Measurements from ENCODE around the gene IRGC. TPM values are rescaled to one million over a fixed set of nuclear protein-coding genes. Genes with fewer than 3 reads are reported as not detected.

Gene IRGC
- total RNA-seq, 1 donor from 2014 or later: not detected

DNA sequence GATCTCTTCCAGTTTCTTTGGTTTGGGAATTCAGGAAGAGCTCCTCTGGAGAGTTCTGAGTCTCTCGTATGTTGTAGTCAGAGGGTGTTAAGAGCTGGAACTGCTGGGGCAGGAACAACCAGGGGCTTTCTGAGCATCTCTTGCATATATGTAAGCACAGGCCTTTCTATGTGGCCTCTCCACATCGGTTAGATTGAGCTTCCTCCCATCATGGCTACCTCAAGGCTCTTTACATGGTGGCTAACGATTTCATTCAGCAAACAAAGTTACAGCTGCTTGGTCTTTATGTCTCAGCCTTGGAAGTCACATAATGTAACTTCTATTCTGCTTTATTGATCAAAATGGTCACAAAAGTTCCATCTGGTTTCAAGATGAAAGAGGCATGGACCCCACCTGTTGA, 25.4 kb upstream of the IRGC start:
- FAIRE-seq (no peak), DNase-seq (ENCODE audit: low spot score in 2 of 2) (no peak)

DNA sequence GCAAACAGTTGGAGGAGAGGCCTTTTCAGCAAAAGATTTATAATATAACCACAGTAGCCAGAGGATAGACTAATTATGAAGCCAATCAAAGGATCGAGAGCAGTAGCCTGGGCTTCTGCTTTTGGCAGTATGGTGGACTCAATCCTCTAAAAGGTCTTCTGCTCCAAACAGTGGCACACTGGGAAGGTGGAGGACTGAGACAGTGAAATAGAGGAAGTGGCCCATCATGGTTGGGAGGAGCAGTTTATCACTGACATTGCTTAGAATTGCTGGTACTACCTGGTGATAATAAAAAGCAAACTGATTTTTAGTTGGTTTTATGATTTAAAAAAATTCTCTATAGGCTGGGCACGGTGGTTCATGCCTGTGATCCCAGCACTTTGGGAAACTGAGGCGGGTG, 25.0 kb upstream of the IRGC start:
- DNase-seq (ENCODE audit: low spot score in 2 of 2) (no peak), FAIRE-seq (no peak)

DNA sequence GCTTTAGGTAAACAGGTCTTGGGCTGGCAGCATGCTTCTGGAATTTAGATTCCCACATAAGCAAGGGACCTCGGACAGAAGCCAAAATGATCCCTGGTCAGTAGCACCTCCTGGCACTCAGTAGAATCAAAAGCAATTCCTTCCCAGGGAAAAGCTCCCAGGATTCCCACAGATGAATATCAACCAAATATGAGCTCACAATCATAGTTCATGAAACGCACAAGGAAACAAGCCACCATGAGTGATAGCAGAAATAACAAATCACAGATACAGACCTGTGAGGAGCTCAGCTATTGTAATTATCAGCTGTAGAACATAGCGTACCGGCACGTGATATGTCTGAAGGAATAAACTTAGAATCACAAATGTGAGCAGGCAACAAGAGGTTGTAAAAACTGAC, 24.1 kb upstream of the IRGC start:
- DNase-seq (ENCODE audit: low spot score in 2 of 2) (no peak), FAIRE-seq (no peak)

DNA sequence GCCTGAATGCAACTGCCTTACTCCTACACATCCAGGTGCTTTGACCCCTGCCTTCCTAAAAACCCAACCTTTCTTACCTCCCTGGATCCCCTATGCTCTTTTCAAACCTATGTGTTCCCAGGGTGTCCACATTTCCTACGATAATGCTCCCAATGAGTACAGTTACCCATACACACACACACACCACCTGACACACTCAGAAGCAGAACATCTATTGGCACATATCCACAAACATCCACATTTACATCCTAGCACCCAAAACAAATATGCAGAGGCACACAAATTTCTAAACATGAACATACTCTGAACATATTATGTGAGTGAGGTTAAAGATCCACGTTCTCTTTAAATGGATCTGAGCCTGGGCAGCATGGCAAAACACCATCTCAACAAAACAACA, 23.5 kb upstream of the IRGC start:
- no peak for DNase-seq (ENCODE audit: low spot score in 2 of 2)
- no peak for FAIRE-seq

DNA sequence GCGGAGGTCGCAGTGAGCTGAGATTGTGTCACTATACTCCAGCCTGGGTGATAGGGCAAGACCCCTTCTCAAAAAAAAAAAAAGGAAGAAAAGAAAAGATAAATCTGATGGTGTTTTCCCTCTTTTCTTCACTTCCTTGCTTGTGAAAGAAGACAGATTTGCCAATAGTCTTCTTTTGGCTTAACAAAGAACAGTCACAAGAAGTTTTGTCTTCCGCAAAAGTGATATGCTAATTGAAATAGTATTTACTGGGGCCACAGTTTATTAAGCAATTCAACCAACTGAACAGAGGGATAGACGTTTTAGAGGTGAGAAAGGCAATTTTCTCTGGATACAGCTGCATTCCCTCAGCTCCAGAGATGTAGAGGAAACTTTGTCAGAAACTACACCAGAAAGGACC, 23.0 kb upstream of the IRGC start:
- FAIRE-seq: no peak
- DNase-seq (ENCODE audit: low spot score in 2 of 2): no peak

DNA sequence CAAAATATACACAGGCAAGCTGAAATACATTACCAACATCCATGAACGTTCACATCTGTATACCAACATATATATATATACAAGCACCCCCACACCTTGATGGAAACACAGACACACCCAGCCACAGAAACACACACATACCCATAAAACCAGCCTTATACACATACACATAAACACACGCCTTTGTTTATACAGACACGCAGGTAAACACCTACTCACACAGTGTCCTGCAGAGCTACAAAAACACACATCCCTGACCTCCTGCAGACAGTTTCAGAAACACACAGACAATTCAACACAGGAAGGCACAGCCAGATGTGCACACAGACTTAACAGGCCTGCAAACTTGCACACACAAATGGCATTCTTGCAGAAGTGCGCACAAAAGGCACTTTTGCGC, 21.3 kb upstream of the IRGC start:
- no peak for FAIRE-seq
- DNase-seq (ENCODE audit: low spot score in 2 of 2): no peak

DNA sequence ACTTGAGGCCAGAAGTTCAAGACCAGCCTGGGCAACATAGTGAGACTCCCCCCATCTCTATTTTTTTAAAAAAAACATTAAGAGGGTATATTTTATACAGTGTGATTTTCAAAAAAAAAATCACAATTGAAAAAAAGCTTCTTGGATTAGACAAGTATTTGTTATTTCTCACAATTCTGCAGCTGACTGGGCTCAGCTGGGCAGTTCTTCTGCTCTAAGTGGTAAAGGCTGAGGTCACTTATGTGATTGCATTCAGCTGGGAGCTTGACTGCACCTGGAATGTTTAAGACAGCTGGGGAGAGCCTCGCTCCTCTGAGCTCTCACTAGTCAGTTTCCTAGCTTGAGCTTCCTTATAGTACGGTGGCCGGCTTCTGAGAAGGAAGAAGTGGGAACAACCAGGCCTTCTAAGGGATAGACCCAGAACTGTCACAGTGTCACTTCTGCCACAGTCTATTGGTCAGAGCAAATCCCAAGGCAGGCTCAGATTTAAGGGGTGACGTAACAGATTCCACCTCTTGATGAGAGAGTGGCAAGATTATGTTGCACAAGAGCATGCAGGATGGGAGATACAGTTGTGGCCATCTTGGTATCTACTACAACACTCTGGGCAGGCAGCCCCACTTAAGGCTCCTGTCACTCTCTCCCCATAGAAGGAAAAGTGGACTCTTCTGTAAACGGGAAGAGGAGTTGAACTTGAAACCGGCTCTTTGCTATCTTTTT, 19.7 kb upstream of the IRGC start:
- FAIRE-seq (no peak), DNase-seq (ENCODE audit: low spot score in 2 of 2) (no peak)

DNA sequence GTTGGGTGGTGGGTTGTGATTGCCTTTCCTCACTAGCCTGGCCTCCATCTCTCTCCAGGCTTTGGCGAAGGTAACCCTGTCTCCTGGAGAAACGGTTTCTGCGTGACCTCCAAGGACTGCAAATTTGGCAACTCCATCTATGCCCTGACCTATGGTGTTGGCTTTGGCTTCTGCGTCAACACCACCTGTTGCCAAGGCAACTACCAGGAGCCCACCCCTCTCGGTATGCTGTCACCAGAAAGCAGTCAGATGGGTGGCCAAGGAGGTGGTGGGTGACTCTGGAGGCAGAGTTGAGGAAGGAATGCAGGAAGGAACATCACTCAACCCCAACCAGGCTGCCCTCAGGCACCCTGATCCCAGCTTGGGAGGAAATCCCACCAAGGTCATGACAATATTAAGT, 18.6 kb upstream of the IRGC start:
- DNase-seq (ENCODE audit: low spot score in 2 of 2): no peak
- no peak for FAIRE-seq

DNA sequence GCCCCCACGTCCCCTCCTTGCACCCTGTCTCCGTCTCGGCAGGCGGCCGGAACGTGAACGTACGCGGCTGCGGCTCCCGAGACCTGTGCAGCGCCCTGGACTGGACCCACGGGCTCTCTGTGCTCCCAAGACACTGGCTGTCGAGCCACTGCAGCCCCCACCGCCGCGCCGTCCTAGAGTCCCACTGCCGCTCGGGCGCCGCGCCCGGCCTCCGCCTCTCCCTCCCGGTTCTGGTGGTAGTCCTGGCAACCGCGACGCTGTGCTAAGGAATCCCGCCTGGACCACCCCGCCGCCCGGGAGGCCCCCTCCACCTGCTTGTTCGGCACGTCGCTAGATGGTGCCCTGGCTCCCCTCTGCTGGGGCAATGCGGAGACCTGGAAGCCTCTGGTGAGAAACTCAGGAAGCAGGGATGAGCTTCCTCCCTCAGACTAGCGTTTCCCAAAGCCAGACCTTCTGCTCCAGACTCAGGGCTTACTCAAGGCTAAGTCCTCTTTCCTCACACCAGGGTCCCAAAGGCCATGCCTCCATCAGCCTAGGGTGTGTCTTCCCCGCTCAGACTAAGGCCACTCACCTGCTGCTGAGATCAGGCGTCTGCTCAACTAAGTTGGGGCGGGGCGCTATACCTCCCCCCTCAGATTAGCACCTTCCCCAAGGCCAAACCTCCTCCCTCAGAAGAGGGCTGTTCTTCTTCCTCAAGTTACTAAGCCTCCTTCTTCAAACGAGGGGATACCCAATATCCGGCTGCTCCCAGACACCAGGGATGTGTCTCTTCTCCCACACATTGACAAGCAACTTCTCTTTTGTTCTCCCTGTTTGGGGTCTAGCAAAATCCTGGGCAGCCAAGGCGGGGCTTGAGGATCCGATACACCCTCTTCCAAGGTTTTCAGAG, 16.1 kb upstream of the IRGC start:
- DNase-seq (ENCODE audit: low spot score in 2 of 2) (peak in 1 of 2 donors; percentile 48), FAIRE-seq (no peak)

DNA sequence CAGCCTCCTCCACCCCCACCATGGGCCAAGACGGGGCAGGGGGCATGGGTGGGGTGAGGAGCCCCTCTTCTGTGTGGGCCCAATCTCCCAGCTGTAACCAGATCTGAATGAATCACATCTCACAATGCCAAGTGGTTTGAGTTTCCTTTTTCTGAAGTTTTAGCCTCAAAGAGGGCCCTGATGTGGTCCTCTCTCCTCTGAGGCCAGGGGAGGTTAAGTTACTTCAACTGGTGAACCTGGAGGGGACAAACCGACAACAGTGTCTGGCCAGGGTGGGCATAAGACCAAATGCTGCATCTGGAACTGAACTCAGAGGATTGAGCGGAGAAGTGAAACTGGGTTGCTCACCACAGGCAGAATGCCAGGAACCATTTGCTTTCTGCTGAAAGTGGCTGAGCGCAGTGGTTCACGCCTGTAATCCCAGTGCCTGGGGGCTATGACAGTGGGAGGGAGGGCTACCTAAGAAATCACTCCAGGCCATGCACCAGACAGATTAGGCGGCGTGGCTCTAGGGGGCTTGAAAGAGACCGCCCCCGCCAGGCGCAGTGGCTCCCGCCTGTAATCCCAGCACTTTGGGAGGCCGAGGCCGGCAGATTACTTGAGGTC, 15.4 kb upstream of the IRGC start:
- DNase-seq (ENCODE audit: low spot score in 2 of 2) (peak in 1 of 2 donors; percentile 41), FAIRE-seq (no peak)

DNA sequence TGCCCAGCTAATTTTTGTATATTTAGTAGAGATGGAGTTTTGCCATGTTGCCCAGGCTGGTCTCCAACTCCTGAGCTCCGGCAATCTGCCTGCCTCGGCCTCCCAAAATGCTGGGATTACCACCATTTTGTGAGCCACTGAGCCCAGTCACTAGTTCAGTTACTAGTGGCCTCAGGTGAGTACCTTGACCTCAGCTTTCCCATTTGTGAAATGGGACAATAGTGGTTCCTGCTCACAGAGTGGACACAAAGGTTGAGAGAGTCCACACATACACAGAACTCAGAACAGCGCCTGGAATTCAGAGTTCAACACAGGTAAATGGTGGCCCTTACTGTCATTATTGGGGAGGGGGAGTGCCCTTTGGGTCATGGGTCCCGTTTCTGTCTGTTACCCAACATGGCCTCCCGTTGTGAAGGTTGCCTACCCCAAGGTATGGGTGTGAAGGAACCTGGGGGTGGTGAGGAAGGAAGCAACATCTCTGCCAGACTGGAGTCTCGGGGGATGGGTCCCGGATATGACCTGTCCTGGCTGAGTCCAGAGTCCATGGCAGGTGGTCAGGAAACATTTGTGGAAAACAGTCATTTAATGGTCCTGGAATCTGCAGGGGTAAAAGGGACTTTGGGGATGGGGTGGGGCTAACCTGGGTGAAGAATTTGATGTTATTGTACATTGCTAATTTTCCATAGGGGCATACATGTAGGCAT, 11.7 kb upstream of the IRGC start:
- FAIRE-seq (no peak), DNase-seq (ENCODE audit: low spot score in 2 of 2) (no peak)

DNA sequence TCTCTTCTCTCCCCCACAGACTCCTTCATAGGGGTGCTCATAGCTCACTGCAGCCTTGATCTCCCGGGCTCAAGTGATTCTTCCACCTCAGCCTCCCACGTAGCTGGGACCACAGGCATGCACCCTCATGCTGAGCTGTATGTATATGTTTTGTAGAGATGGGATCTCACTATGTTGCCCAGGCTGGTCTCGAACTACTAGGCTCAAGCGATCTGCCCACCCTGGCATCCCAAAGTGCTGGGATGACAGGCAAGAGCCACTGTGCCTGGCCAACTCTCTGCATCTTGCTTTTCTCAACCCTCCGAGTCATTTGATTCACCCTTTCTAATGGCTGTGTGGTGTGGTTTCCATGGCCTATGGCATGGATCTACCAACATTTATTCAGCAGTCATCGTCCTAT, 10.1 kb upstream of the IRGC start:
- no peak for FAIRE-seq
- DNase-seq (ENCODE audit: low spot score in 2 of 2): no peak

DNA sequence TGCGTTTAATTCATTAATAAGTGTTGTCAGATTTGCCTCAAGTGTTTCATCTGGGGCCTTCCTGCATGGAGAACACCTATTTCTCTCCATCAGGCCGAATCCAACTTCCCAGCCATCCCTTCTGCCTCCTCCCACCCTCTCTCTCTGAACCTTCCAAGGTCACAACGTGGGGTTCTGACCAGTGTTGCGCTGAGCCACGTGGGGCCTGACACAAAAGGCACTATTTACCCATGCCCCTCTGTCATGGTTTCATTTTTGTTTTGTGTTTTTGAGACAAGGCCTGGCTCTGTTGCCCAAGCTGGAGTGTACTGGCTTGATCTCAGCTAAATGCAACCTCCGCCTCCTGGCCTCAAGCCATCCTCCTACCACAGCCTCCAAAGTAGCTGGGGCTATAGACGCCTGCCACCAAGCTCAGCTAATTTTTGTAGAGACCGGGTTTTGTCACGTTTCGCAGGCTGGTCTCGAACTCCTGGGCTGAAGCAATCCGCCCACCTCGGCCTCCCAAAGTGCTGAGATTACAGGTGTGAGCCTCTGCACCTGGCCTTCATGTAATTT, 8.6 kb upstream of the IRGC start:
- DNase-seq (ENCODE audit: low spot score in 2 of 2): no peak
- FAIRE-seq: no peak

DNA sequence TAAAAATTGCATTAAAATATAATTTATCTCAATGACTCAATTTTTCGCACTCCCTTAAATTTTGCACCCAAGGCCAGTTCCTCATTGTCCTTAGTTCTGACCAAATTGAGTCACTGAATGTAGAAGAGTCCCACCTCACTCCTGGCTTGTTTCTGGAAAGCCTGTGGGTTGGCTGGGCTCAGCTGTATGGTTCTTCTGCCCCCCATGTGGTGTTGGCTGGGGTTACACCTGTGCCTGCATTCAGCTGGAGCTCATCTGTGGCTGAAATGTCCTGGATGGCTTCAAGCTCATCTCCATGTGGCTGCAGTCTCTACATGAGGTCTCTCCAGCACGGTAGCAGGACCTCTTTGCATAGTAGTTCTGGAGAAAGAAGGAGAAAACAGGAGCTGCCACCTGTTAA, 7.2 kb upstream of the IRGC start:
- FAIRE-seq: no peak
- DNase-seq (ENCODE audit: low spot score in 2 of 2): no peak

DNA sequence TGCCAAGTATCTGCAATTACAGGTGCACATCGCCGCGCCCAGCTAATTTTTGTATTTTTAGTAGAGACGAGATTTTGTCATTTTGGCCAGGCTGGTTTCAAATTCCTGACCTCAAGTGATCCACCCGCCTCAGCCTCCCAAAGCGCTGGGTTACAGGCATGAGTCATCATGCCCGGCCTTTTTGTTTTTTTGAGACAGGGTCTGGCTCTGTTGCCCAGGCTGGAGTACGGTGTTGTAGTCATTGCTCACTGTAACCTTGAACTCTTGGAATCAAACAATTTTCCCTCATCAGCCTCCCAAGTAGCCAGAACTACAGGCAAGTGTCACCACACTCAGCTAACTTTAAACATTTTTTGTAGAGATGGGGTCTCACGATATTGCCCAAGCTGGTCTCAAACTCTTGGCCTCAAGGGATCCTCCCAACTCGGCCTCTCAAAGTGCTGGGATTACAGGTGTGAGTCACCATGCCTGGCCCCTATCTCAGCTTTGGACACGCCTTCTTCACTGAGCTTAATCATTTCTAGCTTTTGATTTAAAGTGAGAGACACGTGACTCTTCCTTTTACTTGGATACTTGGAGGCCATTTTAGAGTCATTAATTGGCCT, 4.0 kb upstream of the IRGC start:
- FAIRE-seq: no peak

DNA sequence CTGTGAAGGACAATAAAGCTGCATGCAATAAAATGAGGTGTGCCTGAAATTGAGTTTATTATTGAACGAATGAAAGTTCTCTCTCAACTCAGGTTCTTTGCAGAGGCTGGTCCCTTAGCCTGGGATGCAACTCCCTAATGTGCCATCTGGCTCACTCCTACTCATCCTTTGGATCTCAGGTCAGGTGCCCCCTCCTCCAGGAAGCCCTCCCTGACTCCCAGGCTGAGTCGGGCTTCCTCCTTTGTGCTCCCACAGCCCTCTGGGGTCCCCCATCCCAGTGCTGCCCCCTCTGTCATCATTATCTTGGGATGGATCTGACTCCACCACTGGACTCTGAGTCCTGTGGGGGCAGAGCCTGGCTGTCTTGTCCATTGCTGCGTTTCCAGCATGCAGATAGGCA, 2.7 kb upstream of the IRGC start:
- no peak for DNase-seq (ENCODE audit: low spot score in 2 of 2)
- FAIRE-seq: no peak

More for the DNA sequence above, 4.0 kb upstream of the IRGC start:
- DNase-seq (ENCODE audit: low spot score in 2 of 2): no peak

DNA sequence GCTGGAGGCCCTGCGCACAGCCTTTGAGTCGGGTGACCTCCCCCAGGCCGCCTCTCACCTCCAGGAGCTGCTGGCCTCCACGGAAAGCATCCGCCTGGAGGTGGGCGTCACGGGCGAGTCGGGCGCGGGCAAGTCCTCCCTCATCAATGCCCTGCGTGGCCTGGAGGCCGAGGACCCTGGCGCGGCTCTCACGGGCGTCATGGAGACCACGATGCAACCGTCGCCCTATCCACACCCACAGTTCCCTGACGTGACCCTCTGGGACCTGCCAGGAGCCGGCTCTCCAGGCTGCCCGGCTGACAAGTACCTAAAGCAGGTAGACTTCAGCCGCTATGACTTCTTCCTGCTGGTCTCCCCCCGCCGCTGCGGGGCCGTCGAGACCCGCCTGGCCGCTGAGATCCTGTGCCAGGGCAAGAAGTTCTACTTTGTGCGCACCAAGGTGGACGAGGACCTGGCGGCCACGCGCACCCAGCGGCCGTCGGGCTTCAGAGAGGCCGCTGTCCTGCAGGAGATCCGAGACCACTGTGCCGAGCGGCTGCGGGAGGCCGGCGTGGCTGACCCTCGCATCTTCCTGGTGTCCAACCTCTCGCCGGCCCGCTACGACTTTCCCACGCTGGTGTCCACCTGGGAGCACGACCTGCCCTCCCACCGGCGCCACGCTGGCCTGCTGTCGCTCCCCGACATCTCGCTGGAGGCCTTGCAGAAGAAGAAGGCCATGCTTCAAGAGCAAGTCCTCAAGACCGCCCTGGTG, 2.9 kb downstream of the IRGC start:
- FAIRE-seq (no peak), DNase-seq (ENCODE audit: low spot score in 2 of 2) (no peak)

DNA sequence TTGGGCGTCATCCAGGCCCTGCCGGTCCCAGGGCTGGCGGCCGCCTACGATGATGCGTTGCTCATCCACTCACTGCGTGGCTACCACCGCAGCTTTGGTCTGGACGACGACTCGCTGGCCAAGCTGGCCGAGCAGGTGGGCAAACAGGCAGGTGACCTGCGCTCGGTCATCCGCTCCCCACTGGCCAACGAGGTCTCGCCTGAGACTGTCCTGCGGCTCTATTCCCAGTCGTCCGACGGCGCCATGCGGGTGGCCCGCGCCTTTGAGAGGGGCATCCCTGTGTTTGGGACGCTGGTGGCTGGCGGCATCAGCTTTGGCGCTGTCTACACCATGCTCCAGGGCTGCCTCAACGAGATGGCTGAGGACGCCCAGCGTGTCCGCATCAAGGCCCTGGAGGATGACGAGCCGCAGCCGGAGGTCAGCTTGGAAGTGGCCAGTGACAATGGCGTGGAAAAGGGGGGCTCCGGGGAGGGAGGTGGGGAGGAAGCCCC, 3.5 kb downstream of the IRGC start:
- FAIRE-seq (no peak), DNase-seq (ENCODE audit: low spot score in 2 of 2) (no peak)

DNA sequence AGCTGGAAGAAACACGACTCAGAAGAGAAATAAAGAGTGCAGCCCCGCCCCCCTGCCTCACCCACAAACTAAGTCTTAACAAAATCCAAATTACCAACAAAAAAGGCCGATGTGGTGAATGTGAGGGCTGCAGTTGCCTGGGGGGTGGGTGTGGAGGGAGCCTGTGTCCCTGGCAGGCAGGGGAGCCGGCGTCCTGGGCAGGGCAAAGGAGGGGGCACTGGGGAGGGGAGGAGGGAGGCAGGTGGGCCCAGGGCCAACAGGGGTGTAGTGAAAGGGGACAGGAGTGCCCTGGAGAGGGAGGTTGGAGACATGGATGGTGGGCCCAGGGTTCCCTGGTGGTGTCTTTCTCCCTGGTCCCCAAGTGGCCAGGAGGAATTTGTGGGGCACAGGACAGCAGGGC, 4.0 kb downstream of the IRGC start:
- no peak for FAIRE-seq
- DNase-seq (ENCODE audit: low spot score in 2 of 2): no peak

All from frontal cortex (tissue), 4 donors.